ELR (cell line): Measurements from ENCODE around the gene TTC1.
"Not testable (repeated sequence)": the region's sequence is repeated elsewhere in the genome, so short reads cannot be mapped to it uniquely, and the experiment has no call there.

Experiments
- DNase-seq: peaks from one replicate; pipeline ENCODE4 v3.0.0-alpha.2; 2015; ENCODE audit warnings: low read depth

TTC1 gene

DNA sequence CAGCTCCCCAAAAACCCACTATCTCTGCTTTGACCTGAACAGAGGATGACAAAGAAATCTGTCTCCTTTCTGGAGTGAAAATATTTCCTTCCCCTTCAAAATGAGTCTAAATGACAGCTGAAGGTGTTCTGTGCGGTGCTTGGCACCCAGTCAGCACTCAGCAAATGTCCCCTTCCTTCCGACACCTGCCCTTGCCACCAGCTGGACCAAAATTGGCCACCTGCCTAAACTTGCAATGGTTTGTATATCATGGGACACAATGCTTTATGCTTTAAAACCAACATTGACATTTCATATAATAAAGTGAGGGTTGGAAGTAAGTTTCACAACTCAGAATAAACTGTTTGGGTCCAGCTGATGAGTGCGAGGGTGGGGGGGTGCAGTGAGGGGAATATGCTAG, 7.5 kb upstream of the TTC1 start:
- no peak for DNase-seq

DNA sequence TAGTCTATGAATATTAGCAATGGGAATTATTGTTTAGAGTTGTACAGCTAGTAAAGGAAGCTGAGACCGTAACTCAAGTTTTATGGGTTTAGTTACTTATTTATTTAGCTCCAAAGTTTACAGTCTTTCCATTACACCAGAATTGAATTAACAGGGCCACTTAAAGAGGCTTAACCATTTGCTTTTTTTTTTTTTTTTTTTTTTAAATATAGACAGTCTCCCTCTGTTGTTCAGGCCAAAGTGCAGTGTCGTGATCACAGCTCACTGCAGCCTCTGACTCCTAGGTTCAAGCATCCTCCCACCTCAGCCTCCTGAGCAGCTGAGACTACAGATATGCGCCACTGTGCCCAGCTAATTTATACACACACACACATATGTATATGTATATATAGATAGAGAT, 1.4 kb upstream of the TTC1 start:
- no peak for DNase-seq

DNA sequence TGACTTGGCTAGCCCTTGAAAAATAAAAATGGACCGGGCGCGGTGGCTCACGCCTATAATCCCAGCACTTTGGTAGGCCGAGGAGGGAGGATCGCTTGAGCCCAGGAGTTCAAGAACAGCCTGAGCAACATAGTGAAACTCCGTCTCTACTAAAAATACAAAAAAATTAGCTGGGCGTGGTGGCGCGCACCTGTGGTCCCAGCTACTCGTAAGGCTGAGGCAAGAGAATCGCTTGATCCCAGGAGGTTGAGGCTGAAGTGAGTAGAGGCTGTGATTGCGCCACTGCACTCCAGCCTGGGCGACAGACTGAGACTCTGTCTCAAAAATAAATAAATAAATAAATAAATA, 436 bp upstream of the TTC1 start:
- not testable (repeated sequence) for DNase-seq

DNA sequence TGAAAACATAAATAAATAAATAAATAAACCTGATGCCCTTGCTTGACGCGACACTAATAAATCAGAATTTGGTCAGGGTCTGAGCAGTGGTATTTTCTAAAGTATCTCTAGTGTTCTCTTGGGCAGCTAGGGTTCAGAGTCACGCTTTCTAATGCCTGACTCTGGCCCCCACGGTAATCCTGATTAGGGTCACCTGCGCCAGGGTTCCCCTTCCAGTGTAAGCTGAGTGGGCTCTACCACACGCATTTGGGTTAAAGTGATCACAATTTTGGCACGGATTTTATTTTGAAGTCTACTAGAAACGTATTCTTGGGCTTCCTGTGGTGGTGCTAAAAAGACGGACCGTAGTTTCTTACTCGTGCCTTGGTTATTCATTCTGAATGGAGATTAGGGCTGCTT, 651 bp downstream of the TTC1 start:
- DNase-seq = no peak

DNA sequence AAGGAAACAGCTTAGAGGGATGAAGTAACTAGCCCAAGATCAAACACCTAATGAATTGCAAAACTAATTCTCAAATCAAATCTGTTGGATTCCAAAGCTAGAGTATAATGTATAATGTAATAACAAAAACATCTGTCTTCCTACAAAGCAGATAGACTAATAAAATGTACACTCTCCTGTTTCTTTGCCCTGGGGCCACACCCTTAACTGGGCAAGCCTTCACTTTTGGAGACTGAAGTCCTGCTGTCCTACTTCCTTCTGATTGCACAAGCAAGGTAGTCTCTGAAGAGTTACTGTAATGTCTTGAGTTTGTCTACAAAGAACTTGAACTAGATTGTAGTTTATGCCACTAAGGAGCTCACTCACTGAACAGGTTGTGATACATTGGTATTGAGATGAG, 2.5 kb downstream of the TTC1 start:
- DNase-seq = no peak

DNA sequence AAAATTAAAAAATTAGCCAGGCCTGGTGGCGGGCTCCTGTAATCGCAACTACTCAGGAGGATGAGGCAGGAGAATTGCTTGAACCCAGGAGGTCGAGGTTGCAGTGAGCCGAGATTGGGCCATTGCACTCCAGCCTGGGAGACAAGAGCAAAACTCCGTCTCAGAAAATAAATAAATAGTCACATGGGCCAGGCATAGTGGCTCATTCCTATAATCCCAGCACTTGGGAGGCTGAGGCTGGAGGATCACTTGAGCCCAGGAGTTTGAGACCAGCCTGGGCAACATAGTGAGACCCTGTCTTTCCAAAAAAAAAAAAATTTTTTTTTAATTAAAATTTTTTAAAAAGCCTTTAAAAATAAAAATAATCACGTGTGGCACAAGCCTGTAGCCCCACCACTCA, 5.3 kb downstream of the TTC1 start:
- not testable (repeated sequence) for DNase-seq

DNA sequence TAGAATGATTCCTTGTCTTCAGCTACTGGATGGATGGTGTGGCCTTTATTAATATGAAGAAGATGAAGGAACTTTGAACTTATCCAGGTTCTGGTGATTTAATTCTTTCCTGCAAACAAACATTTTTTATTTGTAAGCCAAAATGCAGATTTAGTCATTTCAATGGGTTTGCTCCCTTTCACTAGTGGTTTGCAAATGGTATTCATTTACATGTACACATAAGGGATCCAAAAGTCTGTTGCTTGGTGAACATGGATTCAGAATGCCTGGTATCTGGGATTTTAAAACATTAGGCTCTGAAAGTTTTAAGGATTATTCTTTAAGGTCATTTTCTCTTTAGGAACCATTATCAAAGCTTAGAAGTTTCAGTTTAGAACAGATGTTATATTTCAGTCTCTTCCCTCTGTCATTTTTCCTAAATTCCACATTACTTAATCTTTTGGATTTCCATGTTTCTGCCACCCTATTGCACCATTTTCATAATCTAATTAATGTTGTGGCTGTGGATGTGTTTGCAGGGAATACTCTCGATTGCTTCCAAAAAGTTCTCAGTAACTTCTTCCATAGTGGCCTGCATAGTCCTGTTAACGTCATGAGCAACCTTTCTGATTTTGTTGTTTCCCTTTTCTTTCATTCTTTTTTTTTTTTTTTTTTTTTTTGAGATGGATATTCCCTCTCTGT, 10.1 kb downstream of the TTC1 start:
- no peak for DNase-seq

DNA sequence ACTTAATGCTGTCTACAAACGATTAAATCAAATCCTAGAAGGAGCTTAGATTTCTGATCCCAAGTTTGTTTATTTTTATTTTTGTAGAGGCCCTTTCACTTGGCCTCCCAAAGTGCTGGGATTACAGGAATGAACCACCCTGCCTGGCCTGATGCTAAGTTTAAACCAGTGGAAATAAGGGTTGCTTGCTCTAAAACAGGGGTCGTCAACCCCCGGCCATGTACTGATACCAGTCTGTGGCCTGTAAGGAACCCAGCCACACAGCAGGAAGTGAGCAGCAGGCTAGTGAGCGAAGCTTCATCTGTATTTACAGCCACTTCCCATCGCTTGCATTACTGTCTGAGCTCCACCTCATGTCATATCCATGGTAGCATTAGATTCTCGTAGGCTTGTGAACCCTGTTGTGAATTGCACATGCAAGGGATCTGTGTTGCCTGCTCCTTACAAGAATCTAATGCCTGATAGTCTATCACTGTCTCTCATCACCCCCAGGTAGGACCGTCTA, 11.4 kb downstream of the TTC1 start:
- DNase-seq = no peak

DNA sequence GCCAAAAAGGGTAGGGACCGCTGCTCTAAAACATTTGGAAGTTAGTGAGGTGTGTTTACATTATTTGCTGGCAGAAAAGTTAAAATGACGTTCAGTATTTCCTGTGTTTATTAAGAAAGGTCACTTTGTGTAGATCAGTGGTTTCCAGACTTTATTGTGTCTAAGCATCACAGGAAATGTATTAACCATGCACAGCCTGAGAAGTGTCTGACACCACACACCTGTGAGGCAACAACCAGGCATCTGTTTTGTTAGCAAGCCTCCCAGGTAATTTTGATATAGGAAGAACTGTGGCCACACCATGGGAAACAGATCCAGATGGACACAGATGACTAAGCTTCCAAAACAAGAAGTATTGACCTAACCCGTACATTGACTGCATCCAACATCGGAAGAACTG, 12.0 kb downstream of the TTC1 start:
- DNase-seq = no peak

DNA sequence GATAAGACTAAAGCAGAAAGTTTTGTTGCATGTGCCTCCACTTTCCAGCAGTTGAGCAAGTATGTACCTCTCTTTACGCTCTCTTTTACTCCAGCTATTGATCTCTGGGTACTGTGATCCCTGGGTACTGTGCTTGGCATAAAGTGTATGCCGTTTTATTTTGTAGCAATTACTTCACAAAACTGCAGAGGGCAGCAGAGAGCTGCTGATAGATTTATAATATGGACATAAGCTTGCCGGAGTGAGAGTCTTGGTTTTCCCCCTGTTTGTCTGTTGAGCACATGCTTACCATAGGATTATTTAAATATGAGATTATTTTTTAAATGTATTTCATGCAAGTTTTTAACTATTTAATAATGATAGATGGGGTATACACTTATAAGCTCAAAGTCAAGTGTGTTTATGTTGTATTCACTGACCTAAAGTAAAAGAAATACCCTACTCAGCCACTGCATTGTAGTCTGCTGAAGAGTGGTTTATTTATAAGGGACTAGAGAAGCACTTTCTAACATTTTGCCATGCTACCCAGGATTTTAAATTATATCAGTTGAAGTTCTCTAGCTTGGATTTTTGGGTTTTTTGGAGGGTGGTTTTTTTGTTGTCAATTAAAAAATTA, 13.0 kb downstream of the TTC1 start:
- DNase-seq = peak; percentile 73

DNA sequence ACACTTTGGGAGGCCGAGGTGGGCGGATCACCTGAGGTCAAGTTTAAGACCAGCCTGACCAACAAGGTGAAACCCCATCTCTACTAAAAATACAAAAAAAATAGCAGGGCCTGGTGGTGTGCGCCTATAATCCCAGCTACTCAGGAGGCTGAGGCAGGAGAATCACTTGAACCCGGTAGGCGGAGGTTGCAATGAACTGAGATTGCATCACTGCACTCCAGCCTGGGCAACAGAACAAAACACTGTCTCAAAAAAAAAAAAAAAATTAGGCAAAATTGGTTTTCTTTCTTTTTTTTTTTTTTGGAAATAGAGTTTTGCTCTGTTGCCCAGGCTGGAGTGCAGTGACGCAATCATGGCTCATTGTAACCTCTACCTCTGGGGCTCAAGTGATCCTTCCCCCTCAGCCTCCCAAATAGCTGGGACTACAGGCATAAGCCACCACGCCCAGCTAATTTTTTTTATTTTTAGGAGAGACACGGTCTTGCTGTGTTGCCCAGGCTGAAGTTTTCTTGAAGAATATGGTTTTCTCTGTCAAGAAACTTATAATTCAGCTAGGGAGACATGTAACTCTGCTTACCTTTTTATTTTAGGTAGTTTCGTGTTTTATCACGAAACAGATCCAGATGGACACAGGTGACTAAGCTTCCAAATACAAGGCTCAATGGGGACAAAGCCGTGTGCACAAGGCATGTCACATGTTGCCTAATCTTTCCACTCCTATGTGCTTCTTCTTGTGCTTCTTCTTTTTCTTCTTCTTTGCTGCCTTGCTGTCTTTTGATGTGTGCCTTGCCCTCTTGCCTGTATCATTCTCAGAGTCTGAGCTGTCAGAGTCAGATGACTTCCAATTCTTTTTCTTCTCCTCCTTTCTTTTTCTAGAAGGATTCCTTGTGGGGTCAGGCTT, 14.3 kb downstream of the TTC1 start:
- DNase-seq = no peak

DNA sequence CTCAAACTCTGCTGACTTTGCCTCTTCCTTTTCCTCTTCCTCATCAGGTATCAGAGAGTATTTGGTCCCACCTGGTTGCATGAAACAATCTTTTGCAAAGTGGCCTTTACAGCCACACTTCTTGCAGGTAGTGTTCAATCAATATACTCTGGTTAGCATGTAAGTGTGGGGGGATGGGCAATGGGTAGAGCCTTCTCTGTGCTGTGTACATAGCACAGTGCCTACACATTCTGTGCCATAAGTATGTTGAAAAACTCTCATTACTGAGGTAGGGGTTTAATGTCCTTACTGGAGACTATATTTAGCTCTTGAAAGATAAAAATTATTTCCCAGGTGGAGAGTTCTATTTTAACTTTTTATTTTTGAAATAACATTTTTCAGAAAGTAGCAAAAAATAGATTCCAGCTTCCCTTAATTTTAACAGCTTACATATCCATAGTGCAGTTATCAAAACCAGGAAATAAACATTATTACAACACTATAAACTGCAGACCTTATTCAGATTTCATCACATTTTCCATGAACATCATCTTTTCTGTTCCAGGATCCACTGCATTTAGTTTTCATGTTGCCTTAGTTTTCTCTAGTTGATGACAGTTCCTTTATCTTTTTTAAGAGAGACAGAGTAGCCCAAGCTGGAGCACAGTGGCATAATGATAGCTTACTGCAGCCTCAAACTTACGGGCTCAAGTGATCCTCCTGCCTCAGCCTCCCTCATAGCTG, 15.1 kb downstream of the TTC1 start:
- no peak for DNase-seq

DNA sequence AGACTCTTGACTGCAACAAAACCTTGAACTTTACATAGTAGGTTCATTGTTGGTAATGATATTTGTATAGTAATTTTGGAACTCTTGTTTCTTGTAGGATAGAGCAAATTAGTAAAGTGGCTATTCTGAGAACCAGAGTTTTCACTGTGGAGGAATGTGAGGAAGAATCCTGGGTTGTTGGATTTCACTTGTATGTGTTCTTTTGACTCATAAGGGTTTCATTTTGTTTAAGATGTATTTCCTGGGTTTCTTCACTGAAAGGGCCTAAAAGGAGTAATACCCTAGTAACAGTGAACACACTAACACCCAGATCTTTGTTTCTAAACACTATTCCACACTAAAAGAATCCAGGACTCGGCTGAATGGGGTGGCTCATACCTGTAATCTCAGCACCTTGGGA, 20.1 kb downstream of the TTC1 start:
- DNase-seq = no peak

DNA sequence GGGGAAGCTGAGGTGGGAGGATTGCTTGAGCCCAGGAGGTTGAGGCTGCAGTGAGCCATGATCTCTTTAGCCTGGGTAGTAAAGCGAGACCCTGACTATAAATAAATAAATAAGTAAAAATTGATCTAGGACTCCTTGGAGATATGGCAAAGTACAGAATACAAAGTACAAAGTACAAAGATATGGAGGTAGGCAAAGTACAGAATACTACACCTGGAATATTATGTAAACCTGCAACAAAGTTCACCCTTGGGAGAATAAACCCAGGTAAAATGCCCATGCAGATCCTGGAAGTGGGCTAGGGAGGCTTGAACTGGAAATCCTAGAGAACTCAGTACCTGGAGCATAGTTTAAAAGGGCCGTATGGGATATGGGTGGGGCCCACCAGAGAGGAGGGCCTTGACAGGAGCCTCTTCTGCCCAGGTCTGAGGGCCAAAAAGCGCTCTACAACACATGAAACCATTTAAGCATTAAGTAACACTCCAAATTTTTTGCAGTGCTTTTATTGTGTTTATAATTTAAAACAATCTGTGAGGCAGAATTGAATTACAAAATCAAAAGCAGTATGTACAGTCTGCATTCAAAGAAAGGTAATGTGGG, 20.7 kb downstream of the TTC1 start:
- no peak for DNase-seq

DNA sequence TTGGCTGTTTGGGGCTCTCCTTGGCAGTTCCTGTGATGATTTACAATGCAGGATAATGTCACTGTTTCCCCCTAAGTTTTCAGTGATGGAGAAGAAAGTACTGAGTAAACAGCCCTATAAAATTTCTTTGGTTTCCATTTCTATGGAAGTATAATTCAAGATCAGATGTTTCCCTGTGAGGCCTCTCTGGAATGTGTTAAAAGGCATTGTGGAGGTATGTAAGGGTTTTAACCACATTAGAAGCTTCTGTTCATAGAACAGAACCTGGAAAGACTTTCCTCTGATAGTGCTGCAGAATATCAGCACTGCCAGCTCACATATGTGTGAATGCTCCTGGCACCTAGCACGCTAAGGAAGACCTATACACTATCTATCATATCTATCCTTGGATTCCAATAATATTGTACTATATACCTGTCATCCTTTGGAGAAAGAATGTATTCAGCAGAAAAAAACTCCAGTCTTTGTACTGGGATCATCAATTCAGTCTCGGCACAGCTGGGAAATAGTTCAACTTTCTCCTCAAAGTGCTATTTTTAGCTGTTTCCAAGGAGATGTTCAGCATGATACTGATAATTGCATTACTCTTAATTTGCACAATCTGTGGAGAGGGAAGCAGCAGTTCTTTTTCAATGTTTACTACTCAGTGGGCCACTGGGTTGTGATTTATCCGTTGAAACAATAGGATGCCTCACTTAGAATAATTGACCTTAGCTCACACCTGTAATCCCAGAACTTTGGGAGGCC, 21.9 kb downstream of the TTC1 start:
- DNase-seq = no peak

DNA sequence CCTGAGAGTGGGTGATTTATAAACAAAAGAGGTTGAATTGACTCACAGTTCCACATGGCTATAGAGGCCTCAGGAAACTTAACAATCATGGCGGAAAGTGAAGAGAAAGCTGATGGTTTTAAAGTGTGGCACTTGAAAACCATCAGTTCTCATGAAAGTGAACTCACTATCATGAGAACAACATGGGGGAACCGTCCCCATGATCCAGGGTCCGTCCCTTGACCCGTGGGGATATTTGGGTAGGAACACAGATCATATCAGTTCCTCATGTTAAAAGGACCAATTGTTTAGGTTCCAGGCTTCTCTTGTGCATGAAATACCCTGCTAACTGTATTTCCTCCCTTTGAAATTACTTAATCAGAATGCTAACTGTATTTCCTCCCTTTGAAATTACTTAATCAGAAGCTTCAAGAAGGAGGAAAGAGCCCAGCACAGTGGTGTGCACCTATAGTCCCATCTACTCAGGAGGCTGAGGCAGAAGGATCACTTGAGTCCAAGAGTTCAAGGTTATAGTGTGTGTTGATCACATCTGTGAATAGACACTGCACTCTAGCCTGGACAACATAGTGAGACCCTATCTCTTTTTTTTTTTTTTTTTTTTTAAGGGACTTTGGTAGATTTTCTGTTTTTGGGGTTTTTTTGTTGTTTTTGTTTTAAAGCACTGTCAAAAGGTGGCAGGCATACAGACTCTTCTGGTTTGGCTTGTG, 24.8 kb downstream of the TTC1 start:
- no peak for DNase-seq

DNA sequence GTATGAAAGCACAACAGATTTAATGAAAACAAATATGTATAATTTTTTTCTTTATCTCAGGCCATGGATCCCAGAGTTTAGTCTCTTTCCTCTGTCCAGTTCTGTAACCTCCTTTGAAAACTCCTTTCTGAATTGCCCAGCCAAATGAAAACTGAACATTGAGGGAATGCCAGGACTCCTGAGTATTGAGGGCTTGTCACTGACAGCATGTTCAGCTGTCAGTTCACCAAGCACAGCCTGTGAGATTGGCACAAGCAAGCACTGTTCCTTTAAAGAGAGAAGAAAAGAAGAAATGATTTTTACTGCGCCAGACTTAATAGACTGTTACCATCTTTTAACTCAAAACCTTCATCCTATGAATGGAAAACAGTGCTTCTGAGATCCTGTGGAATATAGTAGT, 27.3 kb downstream of the TTC1 start:
- no peak for DNase-seq

DNA sequence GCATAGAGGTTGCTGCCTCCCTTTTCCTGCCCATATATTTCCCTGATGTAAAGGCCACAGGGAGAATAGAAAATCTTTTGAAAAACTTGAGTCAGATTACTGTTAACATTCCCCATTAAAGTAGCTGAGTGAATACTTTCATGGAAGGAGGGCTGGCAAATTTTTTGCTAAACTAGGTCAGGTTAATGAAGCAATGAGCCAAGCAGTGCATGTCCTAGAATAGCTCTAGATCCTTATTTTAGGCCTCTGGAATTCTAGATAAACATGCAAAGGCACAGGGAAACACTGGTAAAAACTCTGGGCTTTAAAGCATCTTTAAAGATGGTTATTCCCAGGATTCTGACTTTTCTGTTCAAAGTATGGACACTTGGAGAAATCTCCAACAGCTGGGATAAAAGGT, 27.9 kb downstream of the TTC1 start:
- no peak for DNase-seq

DNA sequence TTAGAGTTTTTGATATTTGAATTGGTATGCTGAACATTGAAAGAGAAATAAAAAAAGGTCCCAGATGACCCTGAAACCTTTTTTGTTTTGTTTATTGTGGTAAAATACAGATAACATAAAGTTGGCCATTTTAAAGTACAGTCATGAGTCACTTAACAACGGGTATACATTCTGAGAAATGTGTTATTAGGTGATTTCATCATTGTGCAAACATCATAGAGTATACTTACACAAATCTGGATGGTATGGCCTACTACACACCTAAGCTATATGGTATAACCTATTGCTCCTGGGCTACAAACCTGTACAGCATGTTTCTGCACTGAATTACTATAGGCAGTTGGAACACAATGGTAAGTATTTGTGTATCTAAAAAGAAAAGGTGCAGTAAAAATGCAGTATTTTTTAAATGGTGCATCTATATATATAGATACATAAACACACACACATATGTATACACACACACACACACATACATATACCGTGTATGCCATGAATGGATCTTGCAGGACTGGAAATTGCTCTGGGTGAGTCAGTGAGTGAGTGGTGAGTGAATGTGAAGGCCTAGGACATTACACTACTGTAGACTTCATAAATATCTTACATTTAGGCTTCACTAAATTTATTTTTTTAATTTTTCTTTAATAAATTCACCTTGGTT, 31.0 kb downstream of the TTC1 start:
- peak; percentile 42 for DNase-seq

DNA sequence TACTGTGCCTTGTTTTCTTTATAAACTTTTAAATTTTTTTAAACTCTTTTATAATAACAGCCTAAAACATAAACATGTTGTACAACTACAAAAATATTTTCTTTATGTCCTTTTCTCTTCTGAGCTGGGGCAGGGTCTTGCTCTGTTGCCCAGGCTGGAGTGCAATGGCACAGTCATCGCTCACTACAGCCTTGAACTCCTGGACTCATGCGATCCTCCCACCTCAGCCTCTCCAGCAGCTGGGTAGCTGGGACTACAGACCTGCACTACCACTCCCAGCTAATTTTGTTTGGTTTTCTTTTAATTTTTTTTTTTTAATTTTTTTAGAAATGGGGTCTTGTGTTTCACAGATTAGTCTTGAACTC, 31.5 kb downstream of the TTC1 start:
- no peak for DNase-seq
